HG03139 (cell line): Measurements from ENCODE around the gene VPS25.
"Not testable (repeated sequence)": the region's sequence is repeated elsewhere in the genome, so short reads cannot be mapped to it uniquely, and the experiment has no call there.

Experiments used
- ATAC-seq: cut with Tn5 transposase; IDR thresholded peaks from one replicate; pipeline ENCODE4 v1.9.1; 2021; ENCODE audit not compliant: unreplicated experiment

The VPS25 gene

DNA sequence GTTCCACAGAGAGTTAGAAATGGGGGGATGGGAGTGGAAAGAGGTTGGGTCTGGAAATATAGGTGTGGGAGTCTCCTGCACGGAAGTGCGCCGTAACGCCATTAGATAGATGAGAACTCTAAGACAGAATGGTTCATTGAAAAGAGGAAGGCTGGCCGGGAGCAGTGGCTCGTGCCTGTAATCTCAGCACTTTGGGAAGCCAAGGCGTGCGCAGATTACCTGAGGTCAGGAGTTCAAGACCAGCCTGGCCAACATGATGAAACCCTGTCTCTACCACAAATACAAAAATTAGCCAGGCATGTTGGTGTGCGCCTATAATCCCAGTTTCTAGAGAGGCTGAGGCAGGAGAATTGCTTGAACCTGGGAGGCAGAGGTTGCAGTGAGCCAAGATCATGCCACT is 5.2 kb upstream of the VPS25 start:
- ATAC-seq: not testable (repeated sequence)

DNA sequence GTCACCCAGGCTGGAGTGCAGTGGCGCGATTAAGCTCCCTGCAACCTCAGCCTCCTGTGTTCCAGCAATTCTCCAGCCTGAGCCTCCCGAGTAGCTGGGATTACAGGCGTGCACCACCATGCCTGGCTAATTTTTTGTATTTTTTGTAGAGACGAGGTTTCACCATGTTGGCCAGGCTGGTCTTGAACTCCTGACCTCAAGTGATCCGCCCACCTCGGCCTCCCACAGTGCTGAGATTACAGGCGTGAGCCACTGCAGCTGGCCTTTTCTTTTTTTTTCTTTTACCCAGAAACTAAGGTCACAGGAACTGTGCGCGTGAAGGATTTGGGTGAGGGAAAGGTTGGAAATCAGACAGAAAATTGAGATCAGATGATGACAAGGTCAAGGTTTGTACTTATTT is 3.3 kb upstream of the VPS25 start:
- ATAC-seq: not testable (repeated sequence)

DNA sequence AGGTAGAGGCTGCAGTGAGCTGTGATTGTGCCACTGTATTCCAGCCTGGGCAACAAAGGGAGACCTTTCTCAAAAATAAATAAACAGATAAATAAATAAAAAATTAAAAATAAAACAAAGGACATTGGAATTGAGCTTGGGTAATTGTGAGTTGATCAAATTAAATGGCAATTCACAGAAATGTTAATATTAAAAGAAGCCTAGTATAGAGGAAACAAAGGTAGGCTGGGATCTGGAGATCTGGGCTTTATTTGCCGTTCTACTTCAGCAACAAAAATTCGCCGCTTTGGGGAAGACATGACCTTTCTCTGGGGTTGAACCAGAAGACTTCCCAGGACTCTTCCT is 332 bp upstream of the VPS25 start:
- ATAC-seq: no peak

DNA sequence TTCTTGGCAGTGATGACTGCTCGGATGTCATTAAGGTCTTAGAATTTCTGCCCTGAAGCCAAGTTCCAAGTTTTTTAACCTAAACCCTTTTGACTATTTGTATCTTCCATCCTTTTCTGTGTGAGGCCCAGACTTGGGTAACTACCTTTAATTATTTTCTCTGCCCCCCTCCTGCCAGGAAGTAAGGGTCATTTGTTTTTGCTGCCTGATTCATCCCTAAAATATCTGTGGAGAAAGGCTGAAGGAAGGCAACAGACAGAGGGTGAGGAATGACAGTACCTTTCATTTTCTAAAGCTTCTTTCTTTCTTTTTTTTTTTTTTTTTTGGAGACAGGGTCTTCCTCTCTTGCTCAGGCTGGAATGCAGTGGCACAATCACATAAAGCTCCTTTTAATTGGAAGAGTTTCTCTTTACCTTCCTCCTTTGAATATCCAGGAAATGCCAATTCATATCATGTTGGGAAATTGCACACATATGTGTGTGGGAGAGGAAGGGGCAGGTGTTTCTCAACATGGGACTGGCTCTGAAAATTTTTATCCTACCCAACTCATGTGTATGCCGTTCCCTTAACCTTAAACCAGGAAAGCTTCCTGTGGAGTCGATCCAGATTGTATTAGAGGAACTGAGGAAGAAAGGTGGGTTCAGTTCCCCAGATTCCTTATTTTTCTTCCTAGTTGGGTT is 957 bp downstream of the VPS25 start:
- no peak for ATAC-seq

DNA sequence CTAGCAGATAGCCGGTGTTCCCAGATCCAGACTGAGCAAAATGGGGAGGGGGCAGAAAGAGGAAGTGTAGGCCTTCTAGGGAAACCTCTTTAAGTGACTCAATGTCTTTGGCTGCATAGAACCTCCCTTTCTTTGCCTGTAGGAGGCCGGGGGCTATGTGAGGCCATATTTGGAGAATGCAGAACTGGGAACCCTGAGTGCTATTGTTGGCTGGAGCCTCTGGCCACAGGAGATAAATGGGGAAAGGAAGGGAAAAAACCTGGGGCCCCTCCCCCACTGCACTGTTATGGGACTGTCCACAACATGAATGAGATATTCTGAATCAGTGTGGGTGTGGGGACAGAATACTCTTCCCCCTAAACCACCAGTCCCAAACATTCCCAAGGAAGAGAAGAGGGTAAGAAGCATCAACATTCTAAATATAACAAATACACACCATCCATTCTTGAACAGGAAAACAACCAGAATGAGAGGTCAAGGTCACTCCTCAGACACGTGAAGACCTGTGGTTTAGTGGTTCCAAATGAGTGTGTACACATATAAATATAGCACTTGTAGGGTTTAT is 2.4 kb downstream of the VPS25 start:
- ATAC-seq: no peak

DNA sequence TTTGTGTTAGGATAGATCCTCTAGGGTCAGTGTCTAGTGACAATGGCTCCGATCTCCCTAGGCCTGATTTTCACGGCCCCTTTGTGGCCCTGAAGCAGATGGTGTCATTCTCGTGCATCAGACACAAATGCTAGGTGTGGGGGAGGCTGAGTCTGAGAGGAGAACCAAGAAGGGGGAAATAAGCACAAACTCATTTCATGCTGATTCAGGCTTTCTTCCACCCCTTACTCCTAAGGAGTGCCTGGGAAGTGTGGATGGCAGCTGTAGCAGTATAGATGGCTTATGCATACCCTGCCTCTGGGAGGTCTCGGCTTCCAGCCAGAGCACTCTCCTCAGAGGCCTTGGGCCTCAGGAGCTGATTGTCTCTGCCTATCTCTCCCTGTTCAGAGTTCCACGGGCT is 5.3 kb downstream of the VPS25 start:
- ATAC-seq: no peak

DNA sequence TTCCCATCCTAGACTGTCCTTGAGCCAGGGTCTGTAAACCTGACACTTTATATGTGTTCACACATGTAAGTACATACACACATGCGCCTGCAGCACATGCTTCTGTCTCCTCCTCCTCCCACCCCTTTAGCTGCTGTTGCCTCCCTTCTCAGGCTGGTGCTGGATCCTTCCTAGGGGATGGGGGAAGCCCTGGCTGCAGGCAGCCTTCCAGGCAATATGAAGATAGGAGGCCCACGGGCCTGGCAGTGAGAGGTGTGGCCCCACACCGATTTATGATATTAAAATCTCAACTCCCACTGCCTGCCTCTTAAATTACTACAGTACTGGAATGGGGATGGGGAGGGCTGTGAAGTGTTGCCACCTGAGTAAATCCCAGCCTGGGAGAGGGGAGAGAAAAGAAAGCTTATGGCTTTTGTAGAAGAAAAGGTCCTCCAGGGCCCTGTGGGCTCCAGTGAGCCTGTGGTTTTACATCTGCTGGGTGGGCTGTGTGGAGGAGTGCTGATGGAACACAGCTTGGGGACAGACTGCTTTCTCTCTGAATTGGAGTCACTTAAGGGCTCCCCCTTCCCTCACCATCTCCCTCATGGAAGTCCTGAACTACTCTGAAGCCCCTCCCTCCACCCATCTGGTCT is 6.2 kb downstream of the VPS25 start:
- no peak for ATAC-seq

DNA sequence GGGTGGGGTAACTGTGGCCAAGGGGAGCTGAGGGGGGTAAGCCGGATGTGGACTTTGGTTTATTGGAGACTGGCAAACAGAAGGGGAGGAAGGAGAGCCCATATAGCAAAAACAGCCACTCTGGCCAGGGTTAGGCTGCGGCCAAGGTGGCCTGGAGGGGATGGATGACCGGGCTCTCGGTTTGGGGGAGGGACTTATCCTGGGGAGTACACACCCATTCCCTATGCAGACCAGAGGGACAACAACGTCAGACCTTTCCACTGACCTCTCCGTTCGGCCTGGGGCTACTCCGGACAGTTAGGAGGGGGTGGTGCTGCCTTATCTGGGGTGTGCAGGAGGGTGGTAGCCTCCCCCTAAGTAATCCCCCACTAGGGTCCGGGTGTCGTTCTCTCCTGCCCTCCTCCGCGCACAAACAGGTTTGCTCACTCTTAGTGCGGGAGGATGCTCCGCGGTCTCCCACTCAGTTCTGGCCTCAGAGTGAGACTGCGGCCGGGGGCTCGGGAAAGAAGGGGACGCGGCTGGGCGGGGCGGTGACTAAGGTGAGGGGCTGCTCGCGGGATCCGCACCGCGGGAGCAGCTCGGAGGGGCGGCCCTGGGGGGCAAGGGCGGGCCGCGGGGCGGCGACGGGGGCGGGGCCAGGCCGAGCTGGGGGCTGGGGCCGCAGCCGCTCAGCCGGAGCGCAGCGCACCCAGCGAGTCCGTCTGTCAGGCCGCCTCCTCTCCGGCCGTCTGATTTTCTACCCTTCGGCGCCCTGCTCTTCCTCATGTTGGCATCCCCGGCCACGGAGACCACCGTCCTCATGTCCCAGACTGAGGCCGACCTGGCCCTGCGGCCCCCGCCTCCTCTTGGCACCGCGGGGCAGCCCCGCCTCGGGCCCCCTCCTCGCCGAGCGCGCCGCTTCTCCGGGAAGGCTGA is 6.9 kb downstream of the VPS25 start, which contains the start of gene WNK4:
Gene WNK4, plus strand, starts transcription at position 675 of the 915 bp plus-strand sequence. Its CDS starts 89 bp downstream, at position 764.
- no peak for ATAC-seq

DNA sequence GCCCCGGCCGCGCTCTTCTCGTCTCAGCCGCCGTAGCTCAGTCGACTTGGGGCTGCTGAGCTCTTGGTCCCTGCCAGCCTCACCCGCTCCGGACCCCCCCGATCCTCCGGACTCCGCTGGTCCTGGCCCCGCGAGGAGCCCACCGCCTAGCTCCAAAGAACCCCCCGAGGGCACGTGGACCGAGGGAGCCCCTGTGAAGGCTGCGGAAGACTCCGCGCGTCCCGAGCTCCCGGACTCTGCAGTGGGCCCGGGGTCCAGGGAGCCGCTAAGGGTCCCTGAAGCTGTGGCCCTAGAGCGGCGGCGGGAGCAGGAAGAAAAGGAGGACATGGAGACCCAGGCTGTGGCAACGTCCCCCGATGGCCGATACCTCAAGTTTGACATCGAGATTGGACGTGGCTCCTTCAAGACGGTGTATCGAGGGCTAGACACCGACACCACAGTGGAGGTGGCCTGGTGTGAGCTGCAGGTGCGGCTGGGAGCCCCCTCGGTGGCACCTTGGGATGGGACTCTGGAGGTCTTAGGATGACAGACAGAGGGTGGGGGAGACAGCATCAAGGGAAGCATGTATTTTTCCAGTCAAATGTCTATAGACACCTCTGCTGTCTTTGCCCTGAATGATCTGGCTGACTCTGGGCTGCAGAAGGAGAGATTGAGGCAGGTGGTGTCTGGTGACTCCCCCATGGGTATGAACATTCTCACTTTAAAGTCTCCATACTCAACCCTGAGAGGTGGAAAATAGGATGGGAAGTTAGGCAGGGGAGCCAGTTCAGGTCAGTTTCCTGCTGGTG is 7.8 kb downstream of the VPS25 start:
- ATAC-seq: no peak

DNA sequence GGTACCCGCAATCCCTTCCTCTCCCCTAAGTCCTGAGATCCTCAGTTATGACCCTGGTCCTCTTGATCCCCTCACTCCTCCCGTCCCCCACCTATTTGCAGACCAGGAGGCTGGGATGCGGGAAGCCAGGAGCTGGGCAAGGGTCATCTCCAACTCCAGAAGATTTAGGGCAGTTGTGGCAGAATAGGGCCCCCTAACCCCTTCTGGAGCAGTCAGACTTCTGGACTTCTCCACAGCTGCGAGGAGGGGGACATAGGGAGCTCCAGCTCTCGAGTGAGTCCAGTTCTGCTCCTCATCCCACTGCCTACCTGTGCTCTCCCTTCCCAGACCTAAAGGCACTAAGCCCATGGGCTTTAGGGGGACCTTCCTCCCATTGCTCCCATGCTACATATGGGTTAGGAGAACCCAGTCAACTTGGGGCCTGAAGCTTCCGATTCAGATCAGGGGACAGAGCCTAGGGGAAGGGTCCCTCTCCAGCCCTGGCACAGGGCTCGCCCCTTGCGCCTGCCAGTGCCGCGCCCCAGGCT is 8.5 kb downstream of the VPS25 start:
- no peak for ATAC-seq

DNA sequence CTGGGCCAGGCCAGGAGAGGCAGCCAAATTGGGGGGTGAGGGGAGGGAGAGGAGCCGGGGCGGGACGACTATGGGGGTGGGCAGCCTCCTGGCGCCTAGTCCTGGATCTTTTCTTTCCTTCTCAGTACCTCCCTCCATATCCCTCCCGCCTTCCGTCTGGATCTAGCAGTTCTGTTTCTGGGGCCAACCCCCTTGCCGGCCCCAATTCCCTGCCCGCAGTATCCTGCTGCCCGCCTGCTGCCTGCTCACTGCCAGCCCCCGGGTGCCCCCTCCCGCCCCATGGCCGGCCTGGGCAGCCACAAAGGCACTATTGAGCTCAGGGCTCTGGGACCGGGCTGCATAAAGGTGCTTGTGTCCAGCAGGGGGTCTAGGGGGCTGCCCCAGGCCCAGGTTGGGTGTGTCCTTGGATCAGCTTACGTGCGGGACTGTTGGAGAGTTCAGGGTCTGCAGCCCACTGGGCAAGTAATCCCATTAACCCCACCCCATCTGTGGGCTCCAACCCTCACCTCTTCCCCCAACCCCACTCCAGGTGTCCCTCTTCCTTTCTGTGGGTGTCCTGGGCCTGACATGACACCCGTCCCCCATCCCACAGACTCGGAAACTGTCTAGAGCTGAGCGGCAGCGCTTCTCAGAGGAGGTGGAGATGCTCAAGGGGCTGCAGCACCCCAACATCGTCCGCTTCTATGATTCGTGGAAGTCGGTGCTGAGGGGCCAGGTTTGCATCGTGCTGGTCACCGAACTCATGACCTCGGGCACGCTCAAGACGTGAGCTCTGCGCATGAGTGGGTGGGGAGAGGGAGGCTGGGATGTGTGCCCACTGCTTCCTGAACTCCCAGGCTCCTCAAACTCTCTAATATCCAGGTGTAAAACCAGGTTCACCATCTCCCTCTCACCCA is 9.2 kb downstream of the VPS25 start:
- no peak for ATAC-seq

DNA sequence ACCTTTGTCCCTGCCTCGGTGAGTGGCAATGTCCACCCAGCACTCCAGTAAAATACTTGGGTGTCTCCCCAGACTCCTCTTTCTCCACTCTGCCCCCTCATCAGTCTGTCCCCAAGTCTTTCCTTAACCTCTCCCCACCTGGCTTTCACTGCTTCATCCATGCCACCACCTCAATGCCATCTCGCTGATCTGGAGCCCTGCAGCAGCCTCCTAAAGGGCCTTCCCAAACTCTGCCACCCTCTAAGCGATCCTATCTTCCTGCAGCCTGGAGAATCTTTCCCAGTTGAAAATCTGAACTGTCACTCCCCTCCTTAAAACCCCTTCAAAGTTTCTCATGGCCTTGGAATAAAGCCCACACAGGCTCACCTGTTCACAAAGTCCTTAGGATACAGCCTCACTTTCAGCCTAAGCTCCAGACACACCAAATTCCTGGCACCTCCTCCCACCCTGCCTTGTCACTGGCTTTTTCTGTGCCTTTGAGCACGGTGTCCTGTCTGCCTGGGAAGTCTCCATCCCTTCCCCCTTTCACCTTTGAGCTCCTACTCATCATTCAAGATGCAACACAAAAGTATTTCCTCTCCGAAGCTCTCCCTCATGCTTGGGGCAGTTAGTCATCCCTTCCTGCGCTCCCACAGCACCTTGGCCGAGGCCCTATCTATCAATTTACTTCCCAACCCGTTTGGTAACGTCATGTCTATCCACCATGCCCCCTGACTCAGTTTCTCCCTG is 10.0 kb downstream of the VPS25 start:
- ATAC-seq: no peak

DNA sequence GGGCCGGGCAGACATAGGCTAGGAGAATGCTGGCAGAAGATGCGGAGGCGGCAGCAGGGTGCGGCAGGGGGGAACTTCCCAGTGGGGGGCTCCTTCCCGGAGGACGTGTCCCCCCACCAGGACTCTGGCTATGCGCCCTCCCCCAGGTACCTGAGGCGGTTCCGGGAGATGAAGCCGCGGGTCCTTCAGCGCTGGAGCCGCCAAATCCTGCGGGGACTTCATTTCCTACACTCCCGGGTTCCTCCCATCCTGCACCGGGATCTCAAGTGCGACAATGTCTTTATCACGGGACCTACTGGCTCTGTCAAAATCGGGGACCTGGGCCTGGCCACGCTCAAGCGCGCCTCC is 10.5 kb downstream of the VPS25 start:
- no peak for ATAC-seq

DNA sequence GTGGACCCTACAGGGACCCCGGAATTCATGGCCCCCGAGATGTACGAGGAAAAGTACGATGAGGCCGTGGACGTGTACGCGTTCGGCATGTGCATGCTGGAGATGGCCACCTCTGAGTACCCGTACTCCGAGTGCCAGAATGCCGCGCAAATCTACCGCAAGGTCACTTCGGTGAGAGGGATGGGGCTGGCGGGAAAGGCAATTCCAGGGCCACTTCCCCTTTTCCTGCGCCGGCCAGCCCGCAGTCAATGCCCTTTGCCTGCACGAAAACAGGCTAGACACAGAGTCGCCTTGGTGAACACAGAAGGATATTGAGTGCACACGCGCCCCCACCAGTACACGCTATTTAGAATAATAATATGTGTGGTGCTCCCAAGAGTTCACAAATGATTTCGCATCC is 11.2 kb downstream of the VPS25 start:
- no peak for ATAC-seq

DNA sequence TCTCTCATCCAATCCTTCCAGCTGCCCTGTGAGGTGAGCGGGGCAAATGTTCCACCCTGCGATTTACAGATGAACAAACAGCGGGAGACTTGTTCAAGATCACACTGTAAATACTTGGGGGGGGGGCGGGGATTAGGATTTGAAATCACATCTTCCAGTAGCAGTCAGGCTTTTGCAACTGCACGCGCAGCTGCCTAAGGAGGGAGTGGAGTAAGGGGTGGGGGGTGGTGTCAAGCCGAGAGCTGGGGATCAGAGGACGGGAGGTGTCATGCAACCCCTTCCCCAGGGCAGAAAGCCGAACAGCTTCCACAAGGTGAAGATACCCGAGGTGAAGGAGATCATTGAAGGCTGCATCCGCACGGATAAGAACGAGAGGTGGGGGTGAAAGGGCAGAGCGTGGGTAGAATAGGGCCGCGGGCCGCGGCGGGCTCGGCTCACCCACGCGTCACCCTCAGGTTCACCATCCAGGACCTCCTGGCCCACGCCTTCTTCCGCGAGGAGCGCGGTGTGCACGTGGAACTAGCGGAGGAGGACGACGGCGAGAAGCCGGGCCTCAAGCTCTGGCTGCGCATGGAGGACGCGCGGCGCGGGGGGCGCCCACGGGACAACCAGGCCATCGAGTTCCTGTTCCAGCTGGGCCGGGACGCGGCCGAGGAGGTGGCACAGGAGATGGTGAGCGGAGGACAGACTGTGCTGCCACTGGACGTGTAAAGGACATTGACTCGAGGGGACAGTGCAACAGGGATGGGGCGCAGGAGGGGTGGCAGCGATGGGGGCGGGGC is 11.8 kb downstream of the VPS25 start:
- no peak for ATAC-seq

DNA sequence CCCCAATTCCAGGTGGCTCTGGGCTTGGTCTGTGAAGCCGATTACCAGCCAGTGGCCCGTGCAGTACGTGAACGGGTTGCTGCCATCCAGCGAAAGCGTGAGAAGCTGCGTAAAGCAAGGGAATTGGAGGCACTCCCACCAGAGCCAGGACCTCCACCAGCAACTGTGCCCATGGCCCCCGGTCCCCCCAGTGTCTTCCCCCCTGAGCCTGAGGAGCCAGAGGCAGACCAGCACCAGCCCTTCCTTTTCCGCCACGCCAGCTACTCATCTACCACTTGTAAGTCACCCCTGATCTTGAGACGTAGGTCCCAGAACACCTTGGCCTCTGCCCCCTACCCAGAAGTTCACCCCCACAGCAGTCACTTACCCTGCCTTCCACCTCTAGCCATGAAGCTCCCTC is 14.0 kb downstream of the VPS25 start:
- no peak for ATAC-seq

DNA sequence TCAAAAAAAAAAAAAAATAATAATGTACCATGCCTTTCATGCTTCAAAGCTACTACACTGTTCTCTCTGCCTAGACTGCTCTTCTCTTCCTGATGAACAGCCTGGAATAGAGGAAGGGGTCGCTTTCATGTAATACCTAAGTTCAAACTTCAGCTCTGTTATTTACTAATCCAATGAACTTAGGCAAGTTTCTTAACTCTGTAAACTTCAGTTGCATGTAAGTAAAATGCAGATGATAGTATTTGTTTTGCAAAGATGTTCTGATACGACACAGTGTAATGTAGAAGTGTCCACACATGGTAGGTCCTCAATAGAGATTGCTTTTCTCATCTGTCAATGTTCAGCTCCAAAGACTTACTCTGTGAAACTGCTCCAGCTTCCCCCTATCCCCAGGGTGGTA is 18.7 kb downstream of the VPS25 start:
- no peak for ATAC-seq

DNA sequence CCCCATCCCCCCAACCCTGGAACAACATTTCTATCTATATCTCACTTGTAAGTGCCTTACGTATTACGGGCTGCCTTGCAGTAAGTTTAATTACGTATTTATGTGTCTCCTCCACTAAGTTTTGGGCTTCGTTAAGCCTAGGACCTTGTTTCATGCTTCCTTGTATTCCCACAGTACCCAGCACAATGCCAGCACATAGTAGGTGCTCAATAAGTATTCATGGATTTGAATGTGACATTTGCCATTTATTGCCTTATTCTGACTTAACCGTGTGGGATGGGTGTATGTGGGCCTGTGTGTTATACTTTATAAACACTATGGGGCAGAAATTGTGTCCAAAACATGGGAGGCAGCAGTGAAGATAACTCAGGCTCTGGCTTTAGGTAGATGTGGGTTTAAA is 19.3 kb downstream of the VPS25 start:
- ATAC-seq: no peak
